Esophagus muscularis mucosa (tissue), 4 donors: Measurements from ENCODE around the gene ITPKB. TPM values are rescaled to one million over a fixed set of nuclear protein-coding genes. Genes with fewer than 3 reads are reported as not detected.
A peak's percentile ranks its signal among the peaks of the same experiment; 100 is the strongest.

Experiments
- DNase-seq: peaks from one replicate; pipeline ENCODE4 v3.0.0-alpha.2; 2017; ENCODE audit errors: extremely low spot score
- H3K27ac ChIP-seq, 4 donors: fragments of 200-600 bp; sonication (generic); replicated peaks in 1 of 4; 1 replicate in 3 of 4; 2 replicates in 1 of 4; pipeline ENCODE4 v1.5.1; 2016 to 2019; ENCODE audit warnings: mild to moderate bottlenecking in 1 of 4
- H3K27me3 ChIP-seq, 4 donors: fragments of 200-600 bp; sonication (generic); one replicate each; pipeline versions ENCODE4 v1.5.1 to v1.6.0; 2016 to 2019
- H3K36me3 ChIP-seq, 4 donors: fragments of 200-600 bp; sonication (generic); one replicate each; pipeline ENCODE4 v1.5.1; 2016 to 2019
- H3K4me1 ChIP-seq, 4 donors: fragments of 200-600 bp; sonication (generic); one replicate each; pipeline ENCODE4 v1.5.1; 2016 to 2019
- H3K4me3 ChIP-seq, 4 donors: fragments of 200-600 bp; sonication (generic); 1 replicate in 2 of 4; 2 replicates in 2 of 4; pipeline ENCODE4 v1.5.1; 2016 to 2019; ENCODE audit warnings: mild to moderate bottlenecking in 4 of 4, moderate library complexity in 1 of 4
- H3K9me3 ChIP-seq, 4 donors: fragments of 200-600 bp; sonication (generic); 1 replicate in 3 of 4; 2 replicates in 1 of 4; pipeline ENCODE4 v1.5.1; 2016 to 2019
- CTCF ChIP-seq, 3 experiments: fragments of 200-600 bp in 2 of 3; fragments of 450-650 bp in 1 of 3; sonication (generic) in 2 of 3; IDR thresholded peaks; one replicate each; pipeline ENCODE4 v1.5.1; 2017 to 2019; ENCODE audit warnings: antibody characterized with exemption in 3 of 3, mild to moderate bottlenecking in 2 of 3, moderate library complexity in 1 of 3
- EP300 ChIP-seq: sonication (generic); formaldehyde crosslinking; IDR thresholded peaks from one replicate; pipeline ENCODE4 v1.6.1; 2017; ENCODE audit warnings: antibody characterized with exemption
- POLR2A ChIP-seq: fragments of 450-650 bp; IDR thresholded peaks from one replicate; pipeline ENCODE4 v1.6.1; 2017; ENCODE audit warnings: antibody characterized with exemption, moderate library complexity, mild to moderate bottlenecking, low read depth
- POLR2AphosphoS5 ChIP-seq, 2 donors: sonication (generic); formaldehyde crosslinking; IDR thresholded peaks; one replicate each; pipeline ENCODE4 v1.6.1; 2017; ENCODE audit warnings: antibody characterized with exemption in 2 of 2
- WGBS: methylation state at CpG from one replicate; pipeline ENCODE4 v1.1.5; 2018; 5-methylcytosine and 5-hydroxymethylcytosine counted together
- intact Hi-C: fragments of 100-400 bp; cut with DNase I; formaldehyde crosslinking; loops from one replicate; pipeline ENCODE4 v1.15.1; 2023
- total RNA-seq, 4 donors: library from RNA; depleted of rRNA; stranded (reverse); fragments of >200 nt; gene quantifications; one replicate each; pipeline versions ENCODE4 v1.1.0 to v1.2.1, GENCODE V29; 2016

The ITPKB gene
- total RNA-seq, 4 donors from 2014 or later: 71.1 to 156 (median 116) TPM

GRCh38 chr1:226704169-226704937, 34.7 kb downstream of the ITPKB start:
- no peaks in the 10 kb centered on the region for H3K9me3 ChIP-seq
- intact Hi-C loops: loop anchor here (5.0 kb wide), 1 partner anchor 42 kb away; no protein-coding TSS in a partner anchor
- H3K36me3 ChIP-seq: peaks cover 0 to 4% (median 1%) of the 10 kb centered on the region in 4 donors
- H3K4me3 ChIP-seq: peak overlapping the region; percentile 73 to 88 (median 74)
- H3K27ac ChIP-seq: peak overlapping the region in 1 of 4 donors; percentile 100
- 48% methylated on average over 10 of the region's 10 CpGs for WGBS
- peaks cover 49 to 84% (median 65%) of the 10 kb centered on the region in 4 donors for H3K4me1 ChIP-seq
- no peaks in the 10 kb centered on the region for H3K27me3 ChIP-seq
- no peak for DNase-seq
- TF ChIP-seq EP300 (no peak), POLR2AphosphoS5 (IDR thresholded peaks at IDR 0.05) (peak in 1 of 2 donors; percentile 5), POLR2A (no peak), CTCF (IDR thresholded peaks at IDR 0.05) (no peak)

- no peak for DNase-seq
- under 1% methylated on average over 20 of the region's 62 CpGs for WGBS
- Histone ChIP-seq H3K36me3 (peaks cover 0 to 10% (median 4%) of the 10 kb centered on the region in 4 donors), H3K27ac (peak overlapping the region in 1 of 4 donors; percentile 100), H3K27me3 (no peaks in the 10 kb centered on the region), H3K4me3 (peak overlapping the region; percentile 73 to 88 (median 74)), H3K4me1 (peaks cover 37 to 84% (median 58%) of the 10 kb centered on the region in 4 donors), H3K9me3 (no peaks in the 10 kb centered on the region)
- intact Hi-C loops: loop anchor here (5.0 kb wide), 1 partner anchor 41 kb away; no protein-coding TSS in a partner anchor
- TF ChIP-seq CTCF (IDR thresholded peaks at IDR 0.05): no peak
- TF ChIP-seq POLR2A: peak; percentile 86
- TF ChIP-seq POLR2AphosphoS5 (IDR thresholded peaks at IDR 0.05): peak; percentile 83 to 84
These were observed 35.9 kb downstream of the ITPKB start for GRCh38 chr1:226702957-226703831.

GRCh38 chr1:226702318-226702956, 36.6 kb downstream of the ITPKB start:
- Histone ChIP-seq H3K4me1 (peaks cover 32 to 84% (median 56%) of the 10 kb centered on the region in 4 donors), H3K36me3 (peaks cover 0 to 10% (median 3%) of the 10 kb centered on the region in 4 donors), H3K4me3 (peak overlapping the region; percentile 73 to 88 (median 74)), H3K27me3 (no peaks in the 10 kb centered on the region), H3K27ac (peak overlapping the region in 1 of 4 donors; percentile 100), H3K9me3 (no peaks in the 10 kb centered on the region)
- 41% methylated on average over 12 of the region's 12 CpGs for WGBS
- intact Hi-C loops: loop anchor here (5.0 kb wide), 1 partner anchor 40 kb away; no protein-coding TSS in a partner anchor
- DNase-seq: no peak
- TF ChIP-seq POLR2AphosphoS5 (IDR thresholded peaks at IDR 0.05): peak; percentile 77 to 78
- TF ChIP-seq EP300: no peak

- WGBS: 71% methylated on average over 5 of the region's 5 CpGs
- peak overlapping the region in 1 of 4 donors; percentile 100 for H3K27ac ChIP-seq
These were observed 38.2 kb downstream of the ITPKB start for GRCh38 chr1:226700861-226701260.

More at GRCh38 chr1:226700861-226701260, 38.2 kb downstream of the ITPKB start:
- TF ChIP-seq CTCF (IDR thresholded peaks at IDR 0.05): no peak
- no peak for TF ChIP-seq POLR2A
- TF ChIP-seq EP300: no peak
- no peak for TF ChIP-seq POLR2AphosphoS5 (IDR thresholded peaks at IDR 0.05)
- Histone ChIP-seq H3K36me3 (peaks cover 0 to 10% (median 2%) of the 10 kb centered on the region in 4 donors), H3K9me3 (no peaks in the 10 kb centered on the region), H3K4me1 (peaks cover 20 to 93% (median 53%) of the 10 kb centered on the region in 4 donors), H3K4me3 (no peak overlapping the region), H3K27me3 (no peaks in the 10 kb centered on the region)
- intact Hi-C loops: loop anchor here (5.0 kb wide), 1 partner anchor 39 kb away; no protein-coding TSS in a partner anchor
- DNase-seq: no peak
